HCT116 (cell line): ENCODE results near the gene MTFP1. TPM values are rescaled to one million over a fixed set of nuclear protein-coding genes. Genes with fewer than 3 reads are reported as not detected.

Experiments used
- ATAC-seq: fragments of 200-7000 bp; cut with Tn5 transposase; 2 replicates; pipeline ENCODE4 v1.9.1; 2020; ENCODE audit warnings: mild to moderate bottlenecking, moderate library complexity
- BruUV-seq: library from RNA; stranded (reverse); fragments of 400-500 nt; replicated peaks from 2 replicates; lab custom pipeline; 2021; lab: Mats Ljungman, UMichigan
- CTCF ChIA-PET: fragments of 300-600 bp; sonication (Branson Sonifier 250); formaldehyde crosslinking; loops from one replicate; lab custom pipeline; 2021; ENCODE audit warnings: antibody characterized with exemption; lab: Charles Lee
- POLR2A ChIA-PET: fragments of 300-600, 350-600 bp; sonication (Branson Sonifier 250); formaldehyde crosslinking; loops from one replicate; lab custom pipeline; 2021; ENCODE audit warnings: antibody characterized with exemption; lab: Charles Lee
- RAD21 ChIA-PET, 2 experiments: fragments of 300-600 bp; sonication (Branson Sonifier 250); formaldehyde crosslinking; loops; one replicate each; lab custom pipeline; 2023; ENCODE audit warnings: low total read pairs in 2 of 2; ENCODE audit not compliant: uncharacterized antibody in 2 of 2, unreplicated experiment in 2 of 2, low non-redundant PET in 1 of 2; lab: Charles Lee
- DNase-seq: peaks from one replicate; pipeline ENCODE4 v3.0.0-alpha.2; 2010; ENCODE audit warnings: low read depth, low spot score
- H2AFZ ChIP-seq: fragments of 200-600 bp; shearing (Covaris generic), sonication (generic); 2 replicates; pipeline ENCODE4 v1.6.1; 2017; ENCODE audit warnings: low read depth, mixed run types, mixed read lengths, antibody characterized with exemption, low read length; ENCODE audit not compliant: poor library complexity, severe bottlenecking
- H3K27ac ChIP-seq: 2 replicates; pipeline ENCODE4 v1.5.1; 2012; ENCODE audit warnings: low read depth, low read length
- H3K27me3 ChIP-seq: fragments of 200-600 bp; sonication (generic); 2 replicates; pipeline ENCODE4 v1.6.1; 2016; ENCODE audit warnings: mixed run types, low read length, mixed read lengths; ENCODE audit not compliant: insufficient read depth
- H3K36me3 ChIP-seq, 2 experiments: fragments of 200-500 bp in 1 of 2; fragments of 200-600 bp in 1 of 2; sonication (Bioruptor generic) in 1 of 2; sonication (generic) in 1 of 2; 2 replicates each; pipeline versions ENCODE4 v1.5.1 to v1.6.1; 2014 to 2016; ENCODE audit warnings: low read length in 2 of 2, inconsistent platforms in 1 of 2, mixed read lengths in 1 of 2, mixed run types in 1 of 2; ENCODE audit not compliant: insufficient read depth in 2 of 2, control insufficient read depth in 1 of 2
- H3K4me1 ChIP-seq, 2 experiments: fragments of 200-600 bp in 1 of 2; sonication (generic) in 1 of 2; 2 replicates each; pipeline versions ENCODE4 v1.5.1 to v1.6.1; 2012 to 2017; ENCODE audit warnings: low read length in 2 of 2, inconsistent platforms in 1 of 2, mild to moderate bottlenecking in 1 of 2, mixed read lengths in 1 of 2, mixed run types in 1 of 2, moderate library complexity in 1 of 2; ENCODE audit not compliant: insufficient read depth in 2 of 2, control insufficient read depth in 1 of 2
- H3K4me2 ChIP-seq: fragments of 200-600 bp; sonication (generic); 2 replicates; pipeline ENCODE4 v1.6.1; 2017; ENCODE audit warnings: mixed run types, low read length, mixed read lengths
- H3K4me3 ChIP-seq, 2 experiments: fragments of 200-600 bp in 1 of 2; sonication (generic) in 1 of 2; replicated peaks in 1 of 2; 2 replicates each; pipeline ENCODE4 v1.5.1; 2011 to 2016; ENCODE audit warnings: low read length in 2 of 2, control low read depth in 1 of 2, low read depth in 1 of 2, mild to moderate bottlenecking in 1 of 2, mixed read lengths in 1 of 2, mixed run types in 1 of 2
- H3K79me2 ChIP-seq: fragments of 200-600 bp; sonication (generic); 2 replicates; pipeline ENCODE4 v1.6.1; 2017; ENCODE audit warnings: mild to moderate bottlenecking, mixed run types, low read length, moderate library complexity, mixed read lengths; ENCODE audit not compliant: insufficient read depth
- H3K9ac ChIP-seq: fragments of 200-600 bp; sonication (generic); 2 replicates; pipeline ENCODE4 v1.6.1; 2016; ENCODE audit warnings: low read length, mixed read lengths
- H3K9me2 ChIP-seq: fragments of 200-600 bp; sonication (generic), shearing (Covaris generic); 2 replicates; pipeline ENCODE4 v1.6.1; 2017; ENCODE audit warnings: mixed run types, mild to moderate bottlenecking, moderate library complexity; ENCODE audit not compliant: insufficient read depth
- H3K9me3 ChIP-seq, 2 experiments: fragments of 200-500 bp in 1 of 2; fragments of 200-600 bp in 1 of 2; sonication (Bioruptor generic) in 1 of 2; sonication (generic) in 1 of 2; 2 replicates each; pipeline ENCODE4 v1.6.1; 2014 to 2017; ENCODE audit warnings: low read length in 2 of 2, mixed read lengths in 2 of 2, inconsistent platforms in 1 of 2, low read depth in 1 of 2, mild to moderate bottlenecking in 1 of 2, mixed run types in 1 of 2, moderate library complexity in 1 of 2; ENCODE audit not compliant: control insufficient read depth in 1 of 2, insufficient read depth in 1 of 2
- H4K20me1 ChIP-seq: fragments of 200-600 bp; sonication (generic), shearing (Covaris generic); 2 replicates; pipeline ENCODE4 v1.6.1; 2017; ENCODE audit warnings: mixed run types, mild to moderate bottlenecking, moderate library complexity; ENCODE audit not compliant: insufficient read depth
- CTCF ChIP-seq, 3 experiments: fragments of 200-600 bp in 1 of 3; sonication (generic) in 1 of 3; IDR thresholded peaks in 2 of 3; conservative IDR thresholded peaks in 1 of 3; 2 replicates each; pipeline ENCODE4 v1.5.1; 2012 to 2017; ENCODE audit warnings: low read depth in 2 of 3, low read length in 2 of 3, antibody characterized with exemption in 1 of 3, borderline replicate concordance in 1 of 3, control low read depth in 1 of 3, mild to moderate bottlenecking in 1 of 3, mixed read lengths in 1 of 3, mixed run types in 1 of 3, moderate library complexity in 1 of 3; ENCODE audit not compliant: insufficient read depth in 1 of 3
- EGR1 ChIP-seq: IDR thresholded peaks from 2 replicates; pipeline ENCODE4 v1.6.1; 2012; ENCODE audit warnings: low read depth
- EZH2 ChIP-seq: fragments of 200-600 bp; sonication (generic); IDR thresholded peaks from 2 replicates; pipeline ENCODE4 v1.6.1; 2017; ENCODE audit warnings: antibody characterized with exemption, mixed run types
- MAX ChIP-seq: IDR thresholded peaks from 2 replicates; pipeline ENCODE4 v1.6.1; 2012
- POLR2A ChIP-seq: IDR thresholded peaks from 2 replicates; pipeline ENCODE4 v1.7.0; 2011; ENCODE audit warnings: borderline replicate concordance; ENCODE audit not compliant: insufficient read depth, insufficient read length; ENCODE audit errors: extremely low read depth
- RAD21 ChIP-seq: IDR thresholded peaks from 2 replicates; pipeline ENCODE4 v1.6.1; 2012; ENCODE audit warnings: low read depth, mild to moderate bottlenecking
- SIN3A ChIP-seq: IDR thresholded peaks from 2 replicates; pipeline ENCODE4 v1.6.1; 2012; ENCODE audit warnings: low read depth
- SP1 ChIP-seq: IDR thresholded peaks from 2 replicates; pipeline ENCODE4 v1.6.1; 2012; ENCODE audit warnings: low read depth
- ZBTB33 ChIP-seq: IDR thresholded peaks from 2 replicates; pipeline ENCODE4 v1.6.1; 2011; ENCODE audit warnings: mild to moderate bottlenecking, low read length, moderate library complexity; ENCODE audit not compliant: insufficient replicate concordance; ENCODE audit errors: extremely low read depth
- intact Hi-C: fragments of 100-400 bp; cut with micrococcal nuclease; formaldehyde crosslinking; loops from 2 replicates; pipeline ENCODE4 v1.10.0; 2022
- total RNA-seq: library from RNA; stranded (reverse); gene quantifications from one replicate; pipeline ENCODE4 v1.2.1, GENCODE V29; 2021; ENCODE audit not compliant: unreplicated experiment

Gene MTFP1
- total RNA-seq, 1 experiment from 2014 or later: 36.1 TPM

GRCh38 chr22:30453731-30454510 lies 28.4 kb downstream of the MTFP1 start:
- H3K79me2 ChIP-seq: no peaks in the 10 kb centered on the region
- H2AFZ ChIP-seq: no peak overlapping the region
- H3K27me3 ChIP-seq: no peaks in the 10 kb centered on the region
- no TSS peak for BruUV-seq
- H4K20me1 ChIP-seq: no peaks in the 10 kb centered on the region
- H3K9me2 ChIP-seq: no peaks in the 10 kb centered on the region
- no peak overlapping the region for H3K4me3 ChIP-seq
- DNase-seq: no peak
- H3K4me2 ChIP-seq: no peak overlapping the region
- H3K9ac ChIP-seq: no peak overlapping the region
- ATAC-seq: no peak
- RAD21 ChIA-PET: no interaction called here
- no peak overlapping the region for H3K27ac ChIP-seq
- no peaks in the 10 kb centered on the region for H3K36me3 ChIP-seq
- H3K4me1 ChIP-seq: no peaks in the 10 kb centered on the region
- CTCF ChIA-PET: no interaction called here
- no peak for TF ChIP-seq MAX
- TF ChIP-seq EZH2: no peak
- TF ChIP-seq POLR2A: no peak
- TF ChIP-seq CTCF (IDR thresholded peaks at IDR 0.05 in 2 of 3, conservative IDR thresholded peaks at IDR 0.05 in 1 of 3; ENCODE audit: borderline replicate concordance in 1 of 3, insufficient read depth in 1 of 3, low read depth in 2 of 3, low read length in 2 of 3): 0 out of 6 replicates have a peak, but pooled peaks of 1 of the 3 experiments have one; percentile 7
- no peak for TF ChIP-seq SIN3A
- no peak for TF ChIP-seq SP1
- TF ChIP-seq RAD21: peak; percentile 33; the same call in 1 of the 2 replicates
- no peak for TF ChIP-seq ZBTB33
- no peak for TF ChIP-seq EGR1
- intact Hi-C loops: no loop called here
- no peaks in the 10 kb centered on the region for H3K9me3 ChIP-seq
- POLR2A ChIA-PET: no interaction called here
